HG03571 (cell line): ENCODE data around the gene KIF18B.

ENCODE experiments used
- ATAC-seq: cut with Tn5 transposase; IDR thresholded peaks from one replicate; pipeline ENCODE4 v1.9.1; 2021; ENCODE audit not compliant: unreplicated experiment

Gene KIF18B

DNA sequence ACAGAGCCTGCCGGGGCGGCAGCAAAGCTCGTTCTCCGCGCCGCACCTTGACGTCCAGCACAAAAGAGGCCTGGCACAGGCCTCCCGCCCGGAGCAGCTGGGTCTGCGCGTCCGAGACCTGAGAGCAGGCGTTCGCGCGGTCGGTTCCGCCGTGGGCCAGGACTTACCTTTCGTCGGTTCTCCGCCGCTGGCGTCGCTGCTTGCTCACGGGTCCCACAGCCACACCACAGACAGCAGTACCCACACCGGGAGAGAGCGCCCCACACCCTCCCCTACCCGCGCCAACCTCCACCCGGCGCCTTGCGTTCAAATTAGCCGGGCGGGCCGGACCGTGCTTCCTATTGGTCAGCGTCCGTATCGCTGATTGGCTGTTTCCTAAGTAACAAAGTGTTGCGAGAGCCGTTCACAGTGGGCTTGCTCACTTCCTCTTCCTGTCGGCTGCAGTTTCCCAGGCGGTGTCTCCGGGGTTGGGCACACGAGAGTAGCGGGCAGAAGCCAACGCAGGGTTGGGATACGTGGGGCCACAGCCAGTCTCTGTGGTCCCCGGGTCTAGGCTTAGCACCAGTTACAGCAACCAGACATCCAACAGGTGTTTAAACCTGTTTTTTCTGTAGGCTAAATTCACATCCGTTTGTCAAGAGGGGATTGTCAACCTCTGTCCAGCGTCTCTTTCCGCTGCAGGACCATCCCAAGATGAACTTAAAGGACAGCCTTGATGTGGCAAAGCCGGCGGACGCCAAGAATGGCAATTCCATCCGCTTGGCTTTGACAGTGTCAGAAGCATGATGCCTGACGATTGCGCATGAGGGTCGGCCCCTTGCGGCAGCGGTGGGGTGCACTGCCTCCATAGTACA, at the start of gene KIF18B:
KIF18B (minus strand) TSS at position 313 of the 854 bp plus-strand sequence. CDS start 11,429 bp downstream, outside the sequence.
- peak; percentile 88 for ATAC-seq

DNA sequence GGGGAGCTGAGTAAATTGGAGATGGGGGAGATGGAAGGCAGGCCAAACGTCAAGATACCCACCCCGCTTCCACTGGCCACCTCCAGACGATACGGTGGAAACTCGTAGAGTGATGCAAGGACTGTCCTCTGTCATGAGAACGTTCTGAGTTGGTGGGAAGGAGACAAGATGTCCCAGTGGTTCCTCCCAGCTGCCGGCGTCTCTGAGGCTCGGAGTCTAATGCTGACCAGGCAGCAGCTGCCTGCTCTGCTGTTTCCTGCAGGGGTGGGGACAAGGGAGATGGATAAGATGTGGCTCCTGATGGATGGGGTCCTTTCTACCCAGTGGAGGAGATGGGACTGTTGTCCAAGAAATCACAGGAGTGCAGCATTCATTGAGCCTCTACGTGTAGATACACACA, 48.7 kb upstream of the KIF18B start:
- no peak for ATAC-seq

DNA sequence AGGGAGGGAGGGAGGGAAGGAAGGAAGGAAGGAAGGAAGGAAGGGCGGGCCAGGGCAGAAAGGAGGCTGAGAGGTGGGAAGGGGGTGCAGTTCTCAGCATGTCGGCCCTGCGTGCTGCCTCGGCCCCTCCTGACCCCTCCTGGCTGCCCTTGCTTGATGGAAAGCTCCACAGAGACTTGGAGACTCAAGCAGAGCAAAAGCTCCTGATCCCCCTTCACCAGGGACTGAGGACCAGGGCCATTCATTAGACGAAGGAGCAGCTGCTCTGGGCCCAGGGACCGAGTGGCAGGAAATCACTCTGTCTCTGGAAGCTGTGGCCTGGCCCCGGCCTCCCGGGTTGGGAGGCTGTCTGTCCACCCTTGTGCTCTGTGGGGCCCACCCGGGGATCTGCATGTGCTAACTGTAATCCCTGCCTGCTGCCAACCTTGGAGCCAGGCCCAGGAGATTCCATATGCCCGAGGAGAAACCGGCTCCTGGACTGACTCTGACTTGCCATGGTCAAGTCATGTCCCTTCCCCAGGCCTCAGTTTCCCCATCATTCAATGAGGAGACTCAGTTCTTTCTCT, 47.9 kb upstream of the KIF18B start:
- no peak for ATAC-seq

DNA sequence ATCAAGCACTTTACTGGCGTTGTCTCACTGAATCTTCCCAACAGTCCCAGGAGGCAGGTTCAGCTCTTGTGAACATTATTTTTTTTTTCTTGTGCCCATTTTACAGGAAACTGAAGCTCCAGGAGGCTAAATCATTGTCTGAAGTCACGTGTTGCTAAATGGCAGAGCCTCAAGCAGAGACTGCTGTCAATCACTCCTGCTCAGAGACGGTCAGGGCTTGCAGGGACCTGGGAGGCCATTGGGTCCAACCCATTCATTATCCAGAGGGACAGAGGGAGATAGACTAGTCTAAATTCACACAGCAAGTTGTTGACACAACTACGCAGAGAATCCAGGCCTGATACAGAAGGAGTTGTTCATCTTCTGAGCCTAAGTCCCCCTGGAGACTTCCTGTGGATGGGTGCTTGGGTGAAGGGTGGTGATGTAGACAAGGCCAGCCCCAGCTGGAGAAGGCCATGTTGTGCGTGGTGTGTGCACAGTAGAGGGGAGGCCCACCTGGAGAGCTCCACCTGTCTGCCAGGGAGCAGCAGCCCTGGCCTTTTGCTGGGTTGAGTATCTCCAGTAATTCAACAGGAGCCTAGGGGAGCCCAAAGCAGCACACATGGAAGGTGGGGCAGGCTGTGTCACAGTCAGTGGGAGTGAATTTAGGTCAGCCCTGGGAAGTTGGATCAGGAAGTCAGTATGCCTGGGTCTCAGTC, 44.8 kb upstream of the KIF18B start:
- no peak for ATAC-seq

DNA sequence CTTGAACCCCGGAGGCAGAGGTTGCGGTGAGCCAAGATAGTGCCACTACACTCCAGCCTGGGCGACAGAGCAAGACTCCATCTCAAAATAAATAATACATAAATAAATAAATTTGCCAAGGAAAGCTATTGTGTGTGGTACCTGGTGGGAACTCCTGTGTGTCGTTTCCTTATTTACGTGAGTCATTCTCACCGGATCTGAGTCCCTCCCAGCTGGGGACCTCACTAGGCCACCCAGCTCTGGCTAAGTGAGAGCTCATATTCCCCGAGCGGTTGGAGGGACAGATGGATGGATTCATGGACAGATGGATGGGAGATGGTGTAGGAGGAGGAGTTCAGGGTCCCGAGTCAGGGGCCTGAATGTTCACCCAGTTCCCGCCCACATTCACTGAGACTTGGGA, 43.4 kb upstream of the KIF18B start:
- ATAC-seq: no peak

DNA sequence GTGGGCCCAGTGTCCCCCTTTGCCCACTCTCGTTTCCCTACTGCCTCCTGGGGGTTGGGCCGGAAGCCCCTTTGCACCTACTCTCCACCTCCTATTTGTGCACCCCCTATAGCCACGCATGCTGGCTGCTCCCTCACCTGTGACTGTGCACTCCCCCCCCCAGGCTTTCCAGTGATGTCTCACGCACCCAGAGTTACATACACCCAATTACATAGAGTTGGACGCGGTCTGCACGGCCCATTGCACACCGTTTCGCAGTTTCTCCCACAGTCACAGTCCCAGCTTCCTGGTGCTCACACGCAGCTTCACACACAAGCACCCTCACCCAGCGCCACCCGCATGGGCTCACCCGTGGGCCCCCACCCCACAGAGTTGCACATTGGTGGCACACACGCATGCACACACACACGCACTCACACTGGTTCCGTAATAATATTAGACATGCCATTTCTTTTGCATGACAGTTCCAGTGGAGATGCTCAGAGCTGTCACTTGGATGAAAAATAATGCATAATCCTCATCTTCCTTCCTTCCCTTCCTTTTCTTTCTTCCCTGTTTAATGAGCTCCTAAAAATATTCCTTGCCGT, 42.1 kb upstream of the KIF18B start:
- no peak for ATAC-seq

GRCh38 chr17:44988044-44988942, 40.7 kb upstream of the KIF18B start:
- ATAC-seq: no peak

- ATAC-seq: no peak
These were observed 36.0 kb upstream of the KIF18B start for GRCh38 chr17:44983563-44983962.

- no peak for ATAC-seq
These were observed 34.6 kb upstream of the KIF18B start for GRCh38 chr17:44982113-44982702.

DNA sequence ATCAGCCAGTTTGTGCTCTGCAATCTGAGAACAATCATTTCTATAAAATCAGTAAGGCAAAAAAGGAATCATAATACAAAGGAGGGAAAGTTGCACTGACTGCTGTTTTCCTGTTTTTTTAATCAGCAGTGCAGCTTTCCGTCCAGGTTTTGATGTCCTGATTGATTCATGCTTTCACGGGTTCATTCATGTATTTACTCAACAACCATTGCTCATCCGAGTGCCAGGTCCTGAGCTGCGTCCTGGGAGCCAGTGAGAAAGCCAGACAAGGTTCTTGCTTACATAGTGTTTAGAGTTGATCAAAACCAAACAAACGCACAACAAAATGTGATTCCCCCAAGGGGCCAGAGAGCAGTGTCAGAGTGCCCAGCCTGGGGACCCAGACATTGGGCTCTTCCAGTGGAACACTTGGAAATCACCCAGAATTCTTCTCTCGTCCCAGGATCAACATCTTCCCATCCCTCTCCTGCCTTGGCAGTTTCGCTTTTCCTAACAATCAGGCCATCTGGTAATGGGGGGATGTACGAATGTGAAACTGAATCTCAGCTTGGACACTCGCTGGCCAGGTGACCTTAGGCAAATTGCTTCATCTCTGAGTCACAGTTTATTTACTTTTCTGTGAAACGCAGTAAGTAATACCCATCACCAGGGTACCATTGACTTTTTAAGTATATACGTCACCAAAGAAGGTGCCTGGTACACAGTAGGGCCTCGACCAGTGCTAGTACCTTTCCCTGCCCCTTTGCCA, 33.8 kb upstream of the KIF18B start:
- no peak for ATAC-seq

- no peak for ATAC-seq
These were observed 31.9 kb upstream of the KIF18B start for GRCh38 chr17:44979426-44979995.

DNA sequence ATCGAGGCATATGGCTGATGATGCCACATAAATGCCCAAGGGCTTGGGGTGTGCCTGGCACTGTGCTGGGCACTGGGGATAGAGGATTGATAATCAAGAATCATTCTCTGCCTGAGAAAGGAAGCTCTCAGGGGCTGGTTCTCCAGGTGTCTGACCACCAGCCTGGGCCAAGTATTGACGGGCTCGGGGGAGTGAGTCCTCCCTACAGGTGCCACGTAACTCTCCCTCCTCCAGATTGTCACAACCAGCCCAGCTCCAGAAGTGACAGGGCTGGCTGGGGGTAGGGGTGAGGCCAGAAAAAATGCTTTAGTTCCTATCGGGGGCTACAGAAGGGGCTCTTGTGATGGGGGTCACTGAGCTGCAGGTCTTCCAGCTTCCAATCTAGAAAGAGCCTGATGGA, 31.2 kb upstream of the KIF18B start:
- no peak for ATAC-seq

GRCh38 chr17:44977814-44978550, 30.4 kb upstream of the KIF18B start:
- no peak for ATAC-seq

DNA sequence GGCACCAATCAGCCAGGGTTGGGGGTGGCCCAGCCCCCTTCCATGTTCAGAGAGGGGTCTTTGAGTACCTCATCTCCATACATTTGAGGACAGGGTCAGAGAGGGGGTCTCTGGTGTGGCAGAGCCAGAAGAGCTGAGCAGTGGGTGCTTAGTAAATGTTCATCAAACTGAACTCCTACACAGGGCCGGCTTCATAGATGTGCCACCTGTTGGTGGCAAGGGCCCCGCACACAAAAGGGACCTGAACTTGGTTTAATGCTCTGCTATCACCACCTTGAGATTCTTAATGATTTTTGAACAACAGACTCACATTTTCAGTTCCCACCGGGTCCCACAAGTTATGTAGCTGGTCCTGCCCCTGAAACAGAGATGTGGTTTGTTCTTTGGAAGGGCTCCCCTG, 29.5 kb upstream of the KIF18B start:
- no peak for ATAC-seq

- no peak for ATAC-seq
These were observed 28.6 kb upstream of the KIF18B start for GRCh38 chr17:44976206-44976605.

- ATAC-seq: no peak
These were observed 25.4 kb upstream of the KIF18B start for GRCh38 chr17:44972953-44973352.

- no peak for ATAC-seq
These were observed 24.4 kb upstream of the KIF18B start for GRCh38 chr17:44971776-44972483.
